Measurements from ENCODE around the gene TNNC2. TPM values are rescaled to one million over a fixed set of nuclear protein-coding genes. Genes with fewer than 3 reads are reported as not detected.

Gene TNNC2
- total RNA-seq, 4 donors from 2014 or later, result 2.3 to 12.0 (median 6.5) TPM; not detected in 1

GRCh38 chr20:45779011-45779915 lies 47.8 kb downstream of the TNNC2 start:
- Histone ChIP-seq H3K4me3 (no peak overlapping the region), H3K36me3 (no peaks in the 10 kb centered on the region), H3K27me3 (no peaks in the 10 kb centered on the region), H3K27ac (peak overlapping the region; percentile 44 to 81 (median 72)), H3K4me1 (peaks cover 0 to 42% (median 25%) of the 10 kb centered on the region in 4 donors), H3K9me3 (no peaks in the 10 kb centered on the region)
- WGBS, 2 donors, result 38 to 47% methylated on average over 8 of the region's 8 CpGs
- peak; percentile 83 to 90 for DNase-seq (ENCODE audit: low spot score in 2 of 2)
- peak in 1 of 2 donors; percentile 78 for TF ChIP-seq EP300 (IDR thresholded peaks at IDR 0.05)
- TF ChIP-seq CTCF (IDR thresholded peaks at IDR 0.05), result no peak

GRCh38 chr20:45776931-45777330 lies 50.2 kb downstream of the TNNC2 start:
- H3K4me3 ChIP-seq, result no peak overlapping the region
- H3K36me3 ChIP-seq, result no peaks in the 10 kb centered on the region
- no peaks in the 10 kb centered on the region for H3K9me3 ChIP-seq
- no peak for TF ChIP-seq CTCF (IDR thresholded peaks at IDR 0.05)
- TF ChIP-seq POLR2A (IDR thresholded peaks at IDR 0.05), result no peak
- no peak for TF ChIP-seq EP300 (IDR thresholded peaks at IDR 0.05)
- H3K27me3 ChIP-seq, result no peaks in the 10 kb centered on the region
- DNase-seq (ENCODE audit: low spot score in 2 of 2), result no peak
- H3K27ac ChIP-seq, result no peak overlapping the region
- 73 to 76% methylated on average over 7 of the region's 7 CpGs for WGBS, 2 donors
- peaks cover 0 to 42% (median 26%) of the 10 kb centered on the region in 4 donors for H3K4me1 ChIP-seq

- no peaks in the 10 kb centered on the region for H3K36me3 ChIP-seq
- H3K27me3 ChIP-seq, result no peaks in the 10 kb centered on the region
- WGBS, 2 donors, result 88 to 91% methylated on average over 6 of the region's 6 CpGs
- H3K4me3 ChIP-seq, result no peak overlapping the region
- DNase-seq (ENCODE audit: low spot score in 2 of 2), result no peak
- H3K9me3 ChIP-seq, result no peaks in the 10 kb centered on the region
- H3K4me1 ChIP-seq, result peaks cover 0 to 39% (median 28%) of the 10 kb centered on the region in 4 donors
- TF ChIP-seq EP300 (IDR thresholded peaks at IDR 0.05), result no peak
- TF ChIP-seq POLR2A (IDR thresholded peaks at IDR 0.05), result no peak
- TF ChIP-seq CTCF (IDR thresholded peaks at IDR 0.05), result no peak
- H3K27ac ChIP-seq, result no peak overlapping the region
Observed at GRCh38 chr20:45775411-45775810, 51.7 kb downstream of the TNNC2 start.

GRCh38 chr20:45774945-45775344 lies 52.2 kb downstream of the TNNC2 start:
- Histone ChIP-seq H3K4me3 (no peak overlapping the region), H3K9me3 (no peaks in the 10 kb centered on the region), H3K4me1 (peaks cover 0 to 34% (median 26%) of the 10 kb centered on the region in 4 donors), H3K36me3 (no peaks in the 10 kb centered on the region), H3K27me3 (no peaks in the 10 kb centered on the region), H3K27ac (no peak overlapping the region)
- WGBS, 2 donors, result 66 to 67% methylated on average over 2 of the region's 2 CpGs
- no peak for DNase-seq (ENCODE audit: low spot score in 2 of 2)
- TF ChIP-seq CTCF (IDR thresholded peaks at IDR 0.05) (no peak), POLR2A (IDR thresholded peaks at IDR 0.05) (no peak), EP300 (IDR thresholded peaks at IDR 0.05) (no peak)

Small RNA genes within 50 kb of the gene (small RNA-seq; reads per million reads assigned to genes)
- not detected for gene RNU6ATAC38P

Other genes starting within 250 kb of the TNNC2 start
- gene WFDC8, start 248.0 kb downstream of the TNNC2 start, total RNA-seq, result not detected
- not detected for gene WFDC10A, start 197.6 kb downstream of the TNNC2 start, total RNA-seq
- gene WFDC9, start 196.0 kb downstream of the TNNC2 start, total RNA-seq, result not detected
- not detected for gene WFDC11, start 157.1 kb downstream of the TNNC2 start, total RNA-seq
- gene WFDC13, start 125.3 kb downstream of the TNNC2 start, total RNA-seq, result not detected
- under 1 TPM in 1 of 4 donors, not detected in 3; 0.84 TPM for gene WFDC10B, start 122.3 kb downstream of the TNNC2 start, total RNA-seq
- not detected for gene SPINT4, start 105.0 kb downstream of the TNNC2 start, total RNA-seq
- 1 to 10 TPM in 1 of 4 donors, not detected in 3; 2.4 TPM for gene WFDC3, start 35.4 kb downstream of the TNNC2 start, total RNA-seq
- gene DNTTIP1, start 35.4 kb downstream of the TNNC2 start, total RNA-seq, result 10 to 100 TPM; 17.4 to 33.6 (median 27.2) TPM
- 1 to 10 TPM in 2 of 4 donors, under 1 TPM in 1, not detected in 1; 0.78 to 6.9 (median 1.5) TPM for gene UBE2C, start 14.7 kb downstream of the TNNC2 start, total RNA-seq
- 100 to 1,000 TPM; 177 to 389 (median 240) TPM for gene SNX21, start 6.5 kb upstream of the TNNC2 start, total RNA-seq
- 10 to 100 TPM; 44.4 to 58.4 (median 52.5) TPM for gene ACOT8, start 30.1 kb upstream of the TNNC2 start, total RNA-seq
- 1 to 10 TPM; 3.1 to 6.3 (median 4.8) TPM for gene ZSWIM3, start 30.3 kb upstream of the TNNC2 start, total RNA-seq
- 1 to 10 TPM; 4.5 to 8.2 (median 6.0) TPM for gene ZSWIM1, start 53.9 kb upstream of the TNNC2 start, total RNA-seq
- 10 to 100 TPM in 1 of 4 donors, 1 to 10 TPM in 3; 2.6 to 18.3 (median 7.9) TPM for gene SPATA25, start 60.3 kb upstream of the TNNC2 start, total RNA-seq
- 10 to 100 TPM in 3 of 4 donors, 1 to 10 TPM in 1; 7.7 to 42.9 (median 15.6) TPM for gene NEURL2, start 63.9 kb upstream of the TNNC2 start, total RNA-seq
- gene CTSA, start 64.0 kb upstream of the TNNC2 start, total RNA-seq, result 10 to 100 TPM; 50.4 to 87.3 (median 71.7) TPM
- 100 to 1,000 TPM in 3 of 4 donors, 10 to 100 TPM in 1; 74.7 to 713 (median 134) TPM for gene PLTP, start 84.8 kb upstream of the TNNC2 start, total RNA-seq
- gene PCIF1, start 107.4 kb upstream of the TNNC2 start, total RNA-seq, result 10 to 100 TPM; 52.2 to 59.0 (median 53.0) TPM
- 10 to 100 TPM; 24.3 to 42.3 (median 28.6) TPM for gene ZNF335, start 144.9 kb upstream of the TNNC2 start, total RNA-seq
- under 1 TPM in 3 of 4 donors, not detected in 1; 0.22 to 0.98 (median 0.60) TPM for gene MMP9, start 181.6 kb upstream of the TNNC2 start, total RNA-seq
- gene SLC12A5, start 201.9 kb upstream of the TNNC2 start, total RNA-seq, result 1 to 10 TPM in 1 of 4 donors, not detected in 3; 5.2 TPM